Neural cell (in vitro differentiated cells): ENCODE data around the gene PTPRN2.

Experiments
- EZH2 ChIP-seq: fragments of 200-600, 300-800 bp; shearing (Covaris generic), sonication (generic); IDR thresholded peaks from 2 replicates; pipeline ENCODE4 v1.6.1; 2014; ENCODE audit warnings: antibody characterized with exemption, low read length, borderline replicate concordance, mild to moderate bottlenecking; ENCODE audit not compliant: insufficient read depth, poor library complexity, severe bottlenecking
- POLR2AphosphoS5 ChIP-seq: IDR thresholded peaks from 2 replicates; pipeline ENCODE4 v1.6.1; 2012
- REST ChIP-seq: IDR thresholded peaks from 2 replicates; pipeline ENCODE4 v1.6.1; 2012; ENCODE audit warnings: borderline replicate concordance
- TF ChIP-seq, protein P1 (sequence below): fragments of 450-650 bp; IDR thresholded peaks from 2 replicates; pipeline ENCODE4 v1.5.1; 2014; ENCODE audit warnings: antibody characterized with exemption, mild to moderate bottlenecking, moderate library complexity; ENCODE audit not compliant: poor library complexity, severe bottlenecking

DNA sequence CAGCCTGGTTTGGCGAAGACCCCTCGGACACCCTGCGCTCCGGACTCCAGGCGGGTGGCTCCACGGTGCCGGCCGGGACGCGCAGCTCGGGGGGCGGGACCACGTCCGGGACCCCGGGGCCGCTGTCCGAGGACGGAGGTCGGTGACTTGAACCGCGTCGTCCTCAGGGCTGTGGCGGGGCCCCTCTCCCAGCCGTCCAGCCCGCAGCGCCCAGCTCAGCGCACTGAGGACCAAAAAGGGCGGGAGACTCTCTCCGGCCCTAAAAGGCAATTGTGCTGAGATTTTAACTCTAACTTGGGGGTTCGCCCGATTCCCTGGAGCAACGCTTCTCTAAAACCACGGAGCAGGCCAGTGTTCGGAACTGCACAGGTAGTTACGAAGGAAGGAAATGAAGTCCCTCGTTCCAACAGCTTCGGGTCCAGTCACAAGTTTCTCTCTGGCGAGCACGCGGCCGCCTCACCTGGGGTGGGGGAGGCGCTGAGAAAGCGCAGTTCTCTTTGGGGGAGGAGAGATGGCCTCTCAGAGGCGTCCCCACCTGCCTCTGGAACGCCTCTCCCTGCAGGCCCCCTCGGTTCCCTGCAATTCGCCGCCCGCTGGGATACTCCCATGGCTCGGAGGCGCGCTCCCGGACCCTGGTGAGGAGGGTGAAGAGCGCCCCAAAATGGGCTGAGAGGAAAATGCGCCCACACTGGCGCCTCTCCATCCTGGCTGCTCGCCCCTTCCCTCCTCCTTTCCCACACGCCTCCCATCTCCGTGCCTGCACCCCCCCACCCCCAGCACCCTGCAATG, 898.2 kb downstream of the PTPRN2 start:
- TF ChIP-seq REST (no peak), EZH2 (no peak), POLR2AphosphoS5 (peak; percentile 66)
- TF ChIP-seq, protein P1, sequence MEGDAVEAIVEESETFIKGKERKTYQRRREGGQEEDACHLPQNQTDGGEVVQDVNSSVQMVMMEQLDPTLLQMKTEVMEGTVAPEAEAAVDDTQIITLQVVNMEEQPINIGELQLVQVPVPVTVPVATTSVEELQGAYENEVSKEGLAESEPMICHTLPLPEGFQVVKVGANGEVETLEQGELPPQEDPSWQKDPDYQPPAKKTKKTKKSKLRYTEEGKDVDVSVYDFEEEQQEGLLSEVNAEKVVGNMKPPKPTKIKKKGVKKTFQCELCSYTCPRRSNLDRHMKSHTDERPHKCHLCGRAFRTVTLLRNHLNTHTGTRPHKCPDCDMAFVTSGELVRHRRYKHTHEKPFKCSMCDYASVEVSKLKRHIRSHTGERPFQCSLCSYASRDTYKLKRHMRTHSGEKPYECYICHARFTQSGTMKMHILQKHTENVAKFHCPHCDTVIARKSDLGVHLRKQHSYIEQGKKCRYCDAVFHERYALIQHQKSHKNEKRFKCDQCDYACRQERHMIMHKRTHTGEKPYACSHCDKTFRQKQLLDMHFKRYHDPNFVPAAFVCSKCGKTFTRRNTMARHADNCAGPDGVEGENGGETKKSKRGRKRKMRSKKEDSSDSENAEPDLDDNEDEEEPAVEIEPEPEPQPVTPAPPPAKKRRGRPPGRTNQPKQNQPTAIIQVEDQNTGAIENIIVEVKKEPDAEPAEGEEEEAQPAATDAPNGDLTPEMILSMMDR, result peak; percentile 52
